Activated naive CD4-positive, alpha-beta T cell treated with Interleukin-2 at 50 U/mL for 16 hours (primary cell): Measurements from ENCODE around the gene KRT7.

Experiments
- DNase-seq: peaks from one replicate; pipeline ENCODE4 v3.0.0-alpha.2; 2020

The KRT7 gene

DNA sequence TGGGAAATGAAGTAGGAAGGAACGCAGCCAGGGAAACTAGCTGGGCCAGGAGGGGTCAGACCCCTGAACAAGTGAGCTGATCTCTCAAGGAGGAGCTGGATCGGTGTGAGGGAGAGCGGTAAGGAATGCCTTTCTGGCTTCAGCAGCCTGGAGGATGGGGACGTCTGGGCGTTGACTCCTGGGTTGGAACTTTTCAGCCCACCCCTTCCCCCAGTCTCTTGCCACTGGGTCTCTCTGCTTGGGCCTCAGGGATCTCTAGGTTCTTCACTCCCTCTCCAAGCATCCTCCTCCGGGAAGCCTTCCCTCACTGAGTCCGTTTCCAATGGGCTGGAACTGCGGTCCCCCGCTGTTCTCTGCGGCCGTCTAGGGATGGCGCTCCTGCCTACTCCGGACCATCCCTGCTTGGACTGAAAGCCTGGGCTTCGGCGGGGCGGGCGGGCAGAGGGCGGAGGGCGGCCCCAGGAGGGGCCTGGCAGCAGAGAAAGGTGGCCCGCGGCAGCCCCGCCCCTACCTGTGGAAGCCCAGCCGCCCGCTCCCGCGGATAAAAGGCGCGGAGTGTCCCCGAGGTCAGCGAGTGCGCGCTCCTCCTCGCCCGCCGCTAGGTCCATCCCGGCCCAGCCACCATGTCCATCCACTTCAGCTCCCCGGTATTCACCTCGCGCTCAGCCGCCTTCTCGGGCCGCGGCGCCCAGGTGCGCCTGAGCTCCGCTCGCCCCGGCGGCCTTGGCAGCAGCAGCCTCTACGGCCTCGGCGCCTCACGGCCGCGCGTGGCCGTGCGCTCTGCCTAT is at the start of gene KRT7:
Gene KRT7, plus strand, starts transcription at position 570 of the 788 bp plus-strand sequence. Its CDS starts 54 bp downstream, at position 624.
- no peak for DNase-seq

DNA sequence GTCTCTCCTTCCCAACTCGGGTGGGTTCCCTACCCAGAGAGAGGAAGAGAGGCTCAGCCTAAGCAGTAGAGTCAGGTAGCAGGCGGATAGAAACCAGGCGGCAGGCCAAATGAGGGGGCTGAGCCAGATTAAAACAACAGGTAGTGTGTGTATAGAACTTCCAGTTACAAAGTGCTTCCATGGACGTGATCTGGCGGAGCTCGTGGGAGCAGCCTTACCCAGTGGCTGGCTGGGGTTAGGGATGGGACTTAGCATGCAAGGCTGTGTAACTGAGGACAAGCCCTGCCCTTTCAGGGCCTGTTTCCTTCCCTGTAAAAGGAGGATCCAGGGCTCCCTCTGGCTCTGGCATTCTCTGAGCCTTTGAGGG is 49.5 kb upstream of the KRT7 start:
- no peak for DNase-seq

DNA sequence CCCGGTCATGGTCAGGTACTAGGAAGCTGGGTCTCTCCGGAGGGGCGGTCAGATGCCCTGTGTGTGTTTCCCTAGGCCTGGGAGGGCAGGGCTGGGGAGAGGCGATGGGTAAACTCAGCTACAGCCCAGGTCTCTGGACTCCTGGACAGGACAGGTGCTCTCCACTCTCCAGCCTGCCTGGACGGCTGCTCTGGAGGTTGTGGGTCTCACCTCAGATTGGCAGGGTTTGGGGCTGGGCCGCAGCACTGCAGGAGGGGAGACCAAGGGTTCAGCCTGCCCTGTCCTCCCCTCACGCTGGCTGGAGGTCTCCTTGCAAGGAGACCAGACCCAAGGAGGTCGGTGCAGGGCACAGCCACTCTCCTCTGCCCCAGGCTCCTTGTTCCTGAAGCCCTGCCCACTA is 49.1 kb upstream of the KRT7 start:
- DNase-seq, result no peak

DNA sequence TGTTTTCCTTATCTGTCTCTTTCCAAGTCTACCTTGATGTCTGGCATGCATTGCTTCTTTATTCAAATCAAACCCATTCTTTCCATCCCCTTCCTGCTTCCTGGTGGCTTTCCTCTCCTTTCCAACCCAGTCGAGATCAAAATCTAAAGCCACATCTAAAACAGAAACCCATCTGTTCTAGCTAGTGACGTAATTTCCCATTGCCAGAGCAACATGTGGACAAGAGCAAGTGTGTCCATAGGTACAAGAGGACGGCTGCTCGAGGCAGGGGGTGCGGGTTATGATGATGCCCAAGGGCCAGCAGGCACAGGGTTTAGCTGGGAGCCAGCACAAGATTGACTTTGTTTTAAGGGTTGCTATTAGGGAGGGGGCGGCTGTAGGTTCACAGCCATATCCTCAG is 48.2 kb upstream of the KRT7 start:
- DNase-seq, result no peak

- DNase-seq, result no peak
Observed at GRCh38 chr12:52185400-52185967, 47.6 kb upstream of the KRT7 start.

GRCh38 chr12:52186118-52186840 is 46.8 kb upstream of the KRT7 start:
- DNase-seq, result no peak

GRCh38 chr12:52187206-52187605 is 45.8 kb upstream of the KRT7 start:
- no peak for DNase-seq

DNA sequence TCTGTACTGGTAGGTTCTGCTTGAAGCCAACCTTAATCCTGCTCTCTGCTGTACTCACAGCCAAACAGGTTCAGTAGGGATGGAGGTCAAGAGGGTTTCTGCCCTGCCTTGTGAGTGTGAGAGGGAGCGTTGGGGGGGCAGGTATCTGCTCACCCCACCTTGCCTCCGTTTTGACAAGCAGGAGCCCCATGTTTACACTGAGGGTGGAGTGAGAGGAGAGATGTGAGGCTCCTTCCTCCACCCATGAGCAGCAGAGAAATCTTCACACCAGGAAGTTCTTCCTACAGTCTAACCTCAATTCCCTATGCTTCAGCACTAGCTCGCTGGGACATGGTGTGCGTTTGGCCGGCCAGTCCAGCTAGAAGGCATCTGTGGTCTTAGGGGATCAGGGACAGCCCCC is 45.4 kb upstream of the KRT7 start:
- DNase-seq, result no peak

DNA sequence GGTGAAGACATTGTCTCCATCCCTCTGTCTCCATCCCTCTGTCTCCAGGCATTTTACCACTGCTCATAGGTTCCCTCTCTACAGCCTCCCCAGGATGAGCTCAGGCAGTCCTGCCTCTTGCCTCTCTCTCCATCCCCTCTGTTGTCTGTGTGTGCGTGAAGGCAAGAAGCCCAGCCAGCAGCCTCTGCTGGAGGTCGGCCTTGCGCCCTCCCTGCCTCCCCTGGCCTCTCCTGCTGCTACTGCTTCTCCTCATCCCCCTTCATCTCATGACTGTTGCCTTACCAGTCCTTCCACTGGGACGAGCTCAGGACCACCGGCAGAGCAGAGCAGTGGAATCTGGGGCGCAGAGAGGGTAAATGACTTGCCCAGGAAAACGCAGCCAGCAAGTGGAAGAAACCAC is 44.4 kb upstream of the KRT7 start:
- no peak for DNase-seq

DNA sequence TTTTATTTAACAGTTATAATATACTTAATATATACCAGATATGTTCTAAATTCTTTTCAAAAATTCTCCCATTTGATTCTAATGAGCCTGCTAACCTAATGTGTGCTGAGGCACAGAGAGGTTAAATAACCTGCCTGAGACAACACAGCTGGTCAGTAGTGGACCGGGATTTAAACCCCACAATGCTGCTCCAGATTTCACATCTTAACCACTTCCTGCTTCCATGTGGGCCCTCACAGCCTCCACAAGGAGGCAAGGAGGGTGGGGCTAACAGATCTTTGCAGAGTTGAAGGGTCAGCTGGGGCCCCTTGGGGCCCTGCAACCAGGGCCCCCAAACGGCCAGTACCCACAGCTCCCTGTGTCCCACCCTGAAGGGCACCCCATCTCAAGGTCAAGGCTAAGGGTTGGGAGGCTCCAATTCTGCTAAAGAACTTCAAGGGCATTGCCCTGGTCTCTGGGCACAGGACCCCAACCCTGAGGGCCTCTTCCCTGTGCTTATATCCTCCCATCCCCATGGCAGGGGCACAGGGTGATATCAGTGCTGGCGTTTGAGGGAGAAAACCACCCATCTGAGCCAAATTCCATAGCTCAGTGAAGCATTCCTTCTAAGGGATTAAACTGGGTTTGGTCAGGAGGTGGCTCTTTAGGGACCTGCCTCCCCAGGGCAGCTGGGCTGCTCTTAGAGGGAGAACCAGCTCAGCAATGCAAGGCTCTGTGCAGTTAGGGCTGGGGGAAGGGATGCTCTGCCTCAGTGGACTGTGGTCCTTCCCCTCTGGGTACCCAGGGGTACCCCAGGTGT is 43.5 kb upstream of the KRT7 start:
- DNase-seq, result no peak

- DNase-seq, result no peak
Observed at GRCh38 chr12:52190860-52191729, 41.9 kb upstream of the KRT7 start.

GRCh38 chr12:52191841-52192791 is 40.9 kb upstream of the KRT7 start, which contains the start of gene KRT80:
Gene KRT80 (minus strand): TSS chr12:52192014. CDS start chr12:52191902, 112 bp downstream.
- DNase-seq, result peak; percentile 18

DNA sequence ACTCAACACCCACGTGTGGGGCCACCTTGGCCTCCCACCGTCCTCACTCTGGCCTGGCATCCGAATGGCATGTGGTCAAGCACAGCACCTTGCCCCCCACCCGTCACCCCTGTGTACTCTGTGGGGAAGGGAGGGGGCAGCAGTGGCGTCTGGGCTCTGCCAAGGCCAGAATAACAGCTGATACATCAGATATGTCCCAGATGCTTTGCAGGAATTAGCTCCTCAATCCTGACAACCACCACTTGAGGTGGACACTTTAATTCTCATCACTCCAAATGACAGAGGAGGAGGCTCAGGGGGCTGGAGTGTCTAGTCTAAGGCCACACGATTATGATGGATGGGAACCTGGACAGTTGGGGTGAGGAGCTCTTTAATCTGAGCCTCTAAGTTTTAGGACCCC is 39.5 kb upstream of the KRT7 start:
- DNase-seq, result no peak

- DNase-seq, result no peak
Observed at GRCh38 chr12:52193991-52194390, 39.1 kb upstream of the KRT7 start.

DNA sequence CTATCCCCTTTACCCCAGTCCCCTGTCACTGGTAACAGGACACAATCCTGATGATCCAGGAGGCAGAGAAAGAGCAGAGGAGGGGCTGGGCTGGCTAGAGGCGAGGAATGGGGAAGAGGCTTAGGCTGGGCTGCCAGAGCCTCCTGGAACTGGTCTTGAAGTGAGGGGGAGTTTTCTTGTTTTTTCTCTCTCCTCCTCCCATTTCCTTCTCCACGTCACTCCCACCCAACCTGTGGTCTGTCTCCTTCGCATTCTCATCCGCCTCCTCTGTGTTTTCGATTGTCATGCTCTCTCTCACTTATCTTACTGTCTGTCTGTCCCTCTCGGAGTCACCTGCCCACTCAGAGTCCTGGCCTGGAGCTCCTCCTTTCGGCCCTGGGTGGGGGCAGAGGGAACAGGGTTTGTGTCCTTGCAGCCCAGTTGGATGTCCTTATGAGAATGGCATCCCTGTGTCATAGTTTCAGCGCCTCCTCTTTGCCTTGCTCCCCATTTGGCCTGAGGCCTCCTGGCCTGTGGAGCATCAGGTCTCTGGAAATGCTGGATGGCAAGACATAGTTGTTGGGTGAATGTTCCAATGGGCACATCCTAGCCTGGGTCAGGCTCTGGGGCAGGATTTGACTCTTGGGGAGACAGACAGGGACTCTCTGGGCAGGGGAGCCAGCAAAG is 37.8 kb upstream of the KRT7 start:
- DNase-seq, result no peak

GRCh38 chr12:52197371-52198231 is 35.4 kb upstream of the KRT7 start:
- DNase-seq, result no peak

DNA sequence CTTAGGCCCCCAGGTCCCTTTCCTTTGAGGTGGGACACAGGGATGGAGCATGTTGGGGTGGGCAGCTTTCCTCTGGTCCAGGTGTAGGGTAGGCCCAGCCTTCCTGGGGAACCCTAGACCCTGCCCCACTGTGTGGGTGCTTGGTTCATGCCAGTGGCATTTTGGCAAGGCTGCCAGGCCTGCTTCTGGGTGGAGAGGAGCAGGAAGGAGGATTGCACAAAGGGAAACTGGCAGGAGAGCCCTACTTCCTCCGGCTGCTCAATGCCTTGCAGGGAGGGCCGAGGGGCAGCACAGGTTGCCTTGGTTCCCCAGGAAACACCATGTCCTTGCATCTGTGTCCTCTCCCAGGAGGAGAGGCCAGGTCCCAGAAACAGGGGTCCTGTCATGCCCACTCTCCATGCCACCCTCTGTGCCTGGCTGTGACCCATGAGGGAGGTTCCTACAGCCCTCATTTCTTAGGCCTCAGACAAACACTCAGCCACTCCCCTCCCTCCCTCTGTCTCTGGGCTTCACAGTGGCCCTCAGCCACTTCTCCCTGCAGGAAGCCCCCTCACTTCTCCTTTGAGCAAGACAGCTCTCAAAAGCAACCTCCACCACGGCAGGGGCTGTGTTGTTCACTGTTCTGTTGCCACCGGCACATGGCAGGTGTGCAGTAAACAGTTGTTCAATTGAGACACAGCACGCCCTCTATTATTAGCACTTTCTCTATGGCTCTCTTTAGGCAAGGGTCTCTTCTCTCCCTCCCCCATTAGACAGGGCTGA is 34.4 kb upstream of the KRT7 start:
- DNase-seq, result no peak

DNA sequence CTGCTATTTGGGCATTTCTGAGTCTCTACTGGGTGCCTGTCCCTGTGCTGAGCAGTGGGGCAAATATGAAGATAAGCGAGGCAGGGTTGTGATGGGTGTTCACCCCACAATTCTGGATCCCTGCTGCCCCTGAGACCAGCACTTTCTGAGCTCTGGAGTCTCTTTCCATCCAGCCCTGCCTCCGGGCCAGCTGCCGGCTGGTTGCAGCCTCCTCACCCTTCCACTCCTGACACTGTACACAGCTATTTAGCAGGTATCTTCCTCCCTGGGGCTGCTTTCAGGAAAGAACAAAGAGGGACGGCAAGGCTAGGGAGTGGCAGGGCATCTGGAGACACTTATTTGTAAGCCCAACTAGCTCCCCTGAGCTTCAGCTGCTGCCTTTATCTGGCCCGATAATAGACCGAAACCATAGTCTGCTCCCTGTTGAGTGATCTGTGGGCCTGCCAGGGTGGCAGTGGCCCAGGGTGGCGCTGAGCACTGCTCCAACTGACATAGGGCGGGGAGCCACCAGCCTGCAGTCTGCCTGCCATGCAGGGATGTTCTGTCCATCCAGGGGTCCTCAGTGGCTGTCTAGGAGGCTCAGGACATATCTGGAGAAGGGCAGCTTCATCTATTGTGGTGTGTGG is 33.6 kb upstream of the KRT7 start:
- no peak for DNase-seq
